Neural crest cell (in vitro differentiated cells): ENCODE measurements around the gene RCOR1. TPM values are rescaled to one million over a fixed set of nuclear protein-coding genes. Genes with fewer than 3 reads are reported as not detected.

ENCODE experiments used
- DNase-seq: peaks from one replicate; pipeline ENCODE4 v3.0.0; 2021; ENCODE audit warnings: low read depth, mixed read lengths, low spot score
- H3K27ac Mint-ChIP-seq: one replicate; pipeline ENCODE4 v1.8.0; 2021; ENCODE audit warnings: mild to moderate bottlenecking, mixed read lengths; ENCODE audit not compliant: unreplicated experiment
- H3K27me3 Mint-ChIP-seq: 2 replicates; pipeline ENCODE4 v1.8.0; 2021; ENCODE audit warnings: low read depth, mild to moderate bottlenecking, mixed read lengths
- H3K36me3 Mint-ChIP-seq: 2 replicates; pipeline ENCODE4 v1.8.0; 2021; ENCODE audit warnings: low read depth, mild to moderate bottlenecking, mixed read lengths
- H3K4me1 Mint-ChIP-seq: 2 replicates; pipeline ENCODE4 v1.8.0; 2021; ENCODE audit warnings: mixed read lengths
- H3K4me3 Mint-ChIP-seq: one replicate; pipeline ENCODE4 v1.8.0; 2021; ENCODE audit warnings: mild to moderate bottlenecking, mixed read lengths
- H3K9me3 Mint-ChIP-seq: 2 replicates; pipeline ENCODE4 v1.8.0; 2021; ENCODE audit warnings: mixed read lengths
- total RNA-seq: library from RNA; stranded (reverse); gene quantifications from 2 replicates; pipeline ENCODE4 v1.2.1, GENCODE V29; 2021
- TF ChIP-seq, protein P1 (sequence below): fragments of 200-600 bp; sonication (generic); conservative IDR thresholded peaks from 2 replicates; pipeline ENCODE4 v1.5.0; 2021; ENCODE audit warnings: antibody characterized with exemption, mild to moderate bottlenecking

The RCOR1 gene
- total RNA-seq, 1 donor from 2014 or later, result 27.8 TPM

GRCh38 chr14:102731101-102731870, 138.8 kb downstream of the RCOR1 start:
- H3K36me3 Mint-ChIP-seq, result peaks cover 4% of the 10 kb centered on the region
- TF ChIP-seq, protein P1, sequence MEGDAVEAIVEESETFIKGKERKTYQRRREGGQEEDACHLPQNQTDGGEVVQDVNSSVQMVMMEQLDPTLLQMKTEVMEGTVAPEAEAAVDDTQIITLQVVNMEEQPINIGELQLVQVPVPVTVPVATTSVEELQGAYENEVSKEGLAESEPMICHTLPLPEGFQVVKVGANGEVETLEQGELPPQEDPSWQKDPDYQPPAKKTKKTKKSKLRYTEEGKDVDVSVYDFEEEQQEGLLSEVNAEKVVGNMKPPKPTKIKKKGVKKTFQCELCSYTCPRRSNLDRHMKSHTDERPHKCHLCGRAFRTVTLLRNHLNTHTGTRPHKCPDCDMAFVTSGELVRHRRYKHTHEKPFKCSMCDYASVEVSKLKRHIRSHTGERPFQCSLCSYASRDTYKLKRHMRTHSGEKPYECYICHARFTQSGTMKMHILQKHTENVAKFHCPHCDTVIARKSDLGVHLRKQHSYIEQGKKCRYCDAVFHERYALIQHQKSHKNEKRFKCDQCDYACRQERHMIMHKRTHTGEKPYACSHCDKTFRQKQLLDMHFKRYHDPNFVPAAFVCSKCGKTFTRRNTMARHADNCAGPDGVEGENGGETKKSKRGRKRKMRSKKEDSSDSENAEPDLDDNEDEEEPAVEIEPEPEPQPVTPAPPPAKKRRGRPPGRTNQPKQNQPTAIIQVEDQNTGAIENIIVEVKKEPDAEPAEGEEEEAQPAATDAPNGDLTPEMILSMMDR, result no peak
- no peaks in the 10 kb centered on the region for H3K9me3 Mint-ChIP-seq
- H3K27ac Mint-ChIP-seq, result no peak overlapping the region
- peak overlapping the region; percentile 38 for H3K4me3 Mint-ChIP-seq
- DNase-seq, result no peak
- no peaks in the 10 kb centered on the region for H3K4me1 Mint-ChIP-seq
- H3K27me3 Mint-ChIP-seq, result no peaks in the 10 kb centered on the region

- TF ChIP-seq, protein P1, result no peak
- Mint-ChIP-seq H3K9me3 (no peaks in the 10 kb centered on the region), H3K4me1 (no peaks in the 10 kb centered on the region), H3K27me3 (no peaks in the 10 kb centered on the region), H3K27ac (peak overlapping the region; percentile 67), H3K36me3 (no peaks in the 10 kb centered on the region), H3K4me3 (no peak overlapping the region)
- no peak for DNase-seq
These were observed 139.7 kb downstream of the RCOR1 start for GRCh38 chr14:102731871-102732800.

DNA sequence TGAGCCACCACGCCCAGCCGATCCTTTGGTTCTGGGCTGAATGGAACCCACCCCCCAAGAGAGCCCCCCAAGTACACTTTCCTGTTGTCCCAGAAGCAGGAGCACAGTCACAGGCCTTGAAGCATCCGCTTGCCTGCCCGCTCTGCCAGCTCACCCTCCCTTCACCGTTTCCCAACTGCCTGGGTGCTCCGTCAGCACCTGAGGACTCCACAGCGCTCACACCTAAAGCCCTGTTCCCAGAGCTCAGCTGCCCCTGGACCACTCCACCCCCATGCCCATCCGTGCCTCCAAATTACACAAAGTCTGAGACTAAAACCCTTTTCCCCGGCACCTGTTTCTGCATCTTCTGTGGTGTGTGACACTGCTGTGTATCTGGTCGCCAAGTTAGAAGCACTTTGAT, 140.5 kb downstream of the RCOR1 start:
- H3K4me3 Mint-ChIP-seq, result no peak overlapping the region
- H3K4me1 Mint-ChIP-seq, result no peaks in the 10 kb centered on the region
- DNase-seq, result no peak
- H3K27me3 Mint-ChIP-seq, result no peaks in the 10 kb centered on the region
- peak overlapping the region; percentile 79 for H3K27ac Mint-ChIP-seq
- peaks cover under 1% of the 10 kb centered on the region for H3K36me3 Mint-ChIP-seq
- H3K9me3 Mint-ChIP-seq, result no peaks in the 10 kb centered on the region
- TF ChIP-seq, protein P1, result no peak

DNA sequence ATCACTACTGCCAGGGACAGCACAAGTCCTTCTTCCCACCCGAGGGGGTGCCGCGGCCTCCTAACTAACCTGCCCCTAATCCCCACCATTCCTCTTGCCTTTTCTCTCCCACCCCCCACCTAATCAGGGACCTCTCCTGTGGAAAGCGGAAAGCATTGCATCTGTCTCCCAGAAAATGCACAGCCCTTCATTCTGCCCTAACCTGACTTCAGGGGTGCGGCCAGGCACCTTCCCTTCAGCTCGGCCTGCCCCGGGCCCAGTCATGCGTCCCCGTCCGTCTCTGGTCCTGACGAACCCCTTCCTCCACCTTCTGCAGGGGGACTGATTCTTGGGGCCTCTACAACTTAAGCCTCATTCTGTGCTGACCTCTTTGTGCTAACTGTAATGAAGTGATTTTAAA, 140.9 kb downstream of the RCOR1 start:
- no peaks in the 10 kb centered on the region for H3K9me3 Mint-ChIP-seq
- H3K4me3 Mint-ChIP-seq, result no peak overlapping the region
- no peaks in the 10 kb centered on the region for H3K27me3 Mint-ChIP-seq
- H3K27ac Mint-ChIP-seq, result peak overlapping the region; percentile 19
- no peaks in the 10 kb centered on the region for H3K4me1 Mint-ChIP-seq
- no peak for DNase-seq
- TF ChIP-seq, protein P1, result no peak
- H3K36me3 Mint-ChIP-seq, result peaks cover 2% of the 10 kb centered on the region

DNA sequence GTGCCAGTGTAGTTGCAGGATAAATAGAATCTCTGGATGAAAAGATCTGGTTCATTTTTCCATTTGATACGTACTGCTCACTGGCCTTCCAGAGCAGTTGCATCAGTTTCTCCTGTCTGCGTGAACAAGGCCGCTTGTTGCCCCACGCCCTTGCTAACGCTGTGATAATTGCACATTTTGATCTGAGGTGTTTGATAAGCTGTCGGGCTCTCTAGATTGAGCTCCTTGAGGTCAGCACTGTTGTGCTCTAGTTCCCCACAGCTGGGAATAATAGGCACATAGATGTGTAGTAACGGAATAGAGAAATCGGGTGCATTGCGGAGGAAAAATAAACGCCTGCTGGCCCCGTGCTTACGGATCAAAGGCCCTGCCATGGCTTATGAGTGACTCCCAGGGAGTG, 142.0 kb downstream of the RCOR1 start:
- no peaks in the 10 kb centered on the region for H3K4me1 Mint-ChIP-seq
- H3K9me3 Mint-ChIP-seq, result no peaks in the 10 kb centered on the region
- no peak overlapping the region for H3K27ac Mint-ChIP-seq
- H3K27me3 Mint-ChIP-seq, result no peaks in the 10 kb centered on the region
- TF ChIP-seq, protein P1, result no peak
- peaks cover 2% of the 10 kb centered on the region for H3K36me3 Mint-ChIP-seq
- no peak overlapping the region for H3K4me3 Mint-ChIP-seq
- no peak for DNase-seq
